Cardiac muscle cell (in vitro differentiated cells and primary cell): ENCODE results near the gene DSCAML1. TPM values are rescaled to one million over a fixed set of nuclear protein-coding genes. Genes with fewer than 3 reads are reported as not detected.

ENCODE experiments used
- DNase-seq, 2 donors: peaks; one replicate each; pipeline versions ENCODE4 v3.0.0 to v3.0.0-alpha.2; 2010 to 2017; ENCODE audit warnings: low read depth in 1 of 2, low spot score in 1 of 2
- H3K27ac ChIP-seq: fragments of 200-600 bp; sonication (generic); 2 replicates; pipeline ENCODE4 v1.5.1; 2016
- H3K27me3 ChIP-seq: fragments of 200-600 bp; sonication (generic); 2 replicates; pipeline ENCODE4 v1.6.0; 2016; ENCODE audit warnings: control low read depth
- H3K36me3 ChIP-seq: fragments of 200-600 bp; sonication (generic); 2 replicates; pipeline ENCODE4 v1.5.1; 2016; ENCODE audit warnings: control low read depth
- H3K4me1 ChIP-seq: fragments of 200-600 bp; sonication (generic); 2 replicates; pipeline ENCODE4 v1.8.1; 2017; ENCODE audit warnings: low read depth, mild to moderate bottlenecking, mixed run types
- H3K4me3 ChIP-seq: fragments of 200-600 bp; sonication (generic); 2 replicates; pipeline ENCODE4 v1.5.1; 2016; ENCODE audit warnings: mild to moderate bottlenecking
- H3K9me3 ChIP-seq: fragments of 200-600 bp; sonication (generic); 2 replicates; pipeline ENCODE4 v1.5.1; 2017; ENCODE audit warnings: low read depth, mild to moderate bottlenecking, control low read depth
- CTCF ChIP-seq: IDR thresholded peaks from 2 replicates; pipeline ENCODE4 v1.5.1; 2012; ENCODE audit warnings: low read depth, mild to moderate bottlenecking, low read length
- polyA plus RNA-seq: library from polyadenylated mRNA; unstranded; fragments of >200 nt; fragmentation: Nextera tagmentation; extraction: Ambion mirVana; gene quantifications from 2 replicates; pipeline ENCODE4 v1.2.1, GENCODE V29; 2016
- total RNA-seq: library from RNA; depleted of rRNA; stranded (reverse); fragments of >200 nt; gene quantifications from 2 replicates; pipeline ENCODE4 v1.2.3, GENCODE V29; 2016

Gene DSCAML1
- total and polyA plus RNA-seq, 2 experiments from 2014 or later, result 1.8 TPM; not detected in 1

DNA sequence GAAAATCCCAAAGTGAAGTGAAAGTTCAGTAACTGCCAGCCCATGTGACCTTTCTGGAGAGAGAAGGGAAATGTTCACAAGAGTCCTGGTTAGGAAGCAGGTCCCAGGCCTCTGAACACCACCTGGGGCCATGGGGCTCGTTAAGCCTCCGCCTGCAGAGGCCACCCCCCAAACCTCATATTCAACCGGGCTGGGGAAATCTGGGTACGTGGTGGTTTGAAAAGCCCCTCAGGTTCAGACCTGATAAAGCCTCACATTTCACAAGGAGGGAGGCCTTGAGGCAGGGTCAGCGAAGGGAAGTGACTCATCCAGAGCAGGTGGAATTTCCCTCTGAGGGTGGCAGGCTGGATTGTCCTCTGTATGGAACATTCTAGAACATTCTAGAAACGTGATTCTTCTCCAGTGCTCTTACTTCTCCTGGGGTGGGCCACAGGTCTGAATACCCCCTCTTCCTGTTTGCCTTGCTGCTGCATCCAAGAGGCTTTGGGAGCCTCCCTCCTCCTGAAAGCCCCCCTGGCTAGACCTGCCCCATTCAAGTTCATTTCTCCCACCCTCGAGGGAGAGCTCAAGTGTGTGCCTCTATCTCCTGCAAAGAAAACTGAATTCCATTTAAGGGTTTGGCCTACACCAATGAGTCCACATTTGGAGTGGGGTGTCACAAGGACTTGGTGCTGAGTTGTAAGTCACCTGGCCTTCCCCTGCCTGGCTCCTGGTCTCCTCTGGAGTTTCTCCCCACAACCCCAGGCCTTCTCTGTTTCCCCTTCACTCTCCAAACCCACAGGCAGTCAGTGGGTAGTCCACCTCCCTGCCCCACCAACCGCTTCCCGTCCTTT is 21.2 kb upstream of the DSCAML1 start:
- no peak for TF ChIP-seq CTCF
- Histone ChIP-seq H3K9me3 (no peaks in the 10 kb centered on the region), H3K27me3 (no peaks in the 10 kb centered on the region), H3K4me1 (peaks cover 19% of the 10 kb centered on the region), H3K27ac (no peak overlapping the region), H3K36me3 (no peaks in the 10 kb centered on the region), H3K4me3 (no peak overlapping the region)
- no peak for DNase-seq

DNA sequence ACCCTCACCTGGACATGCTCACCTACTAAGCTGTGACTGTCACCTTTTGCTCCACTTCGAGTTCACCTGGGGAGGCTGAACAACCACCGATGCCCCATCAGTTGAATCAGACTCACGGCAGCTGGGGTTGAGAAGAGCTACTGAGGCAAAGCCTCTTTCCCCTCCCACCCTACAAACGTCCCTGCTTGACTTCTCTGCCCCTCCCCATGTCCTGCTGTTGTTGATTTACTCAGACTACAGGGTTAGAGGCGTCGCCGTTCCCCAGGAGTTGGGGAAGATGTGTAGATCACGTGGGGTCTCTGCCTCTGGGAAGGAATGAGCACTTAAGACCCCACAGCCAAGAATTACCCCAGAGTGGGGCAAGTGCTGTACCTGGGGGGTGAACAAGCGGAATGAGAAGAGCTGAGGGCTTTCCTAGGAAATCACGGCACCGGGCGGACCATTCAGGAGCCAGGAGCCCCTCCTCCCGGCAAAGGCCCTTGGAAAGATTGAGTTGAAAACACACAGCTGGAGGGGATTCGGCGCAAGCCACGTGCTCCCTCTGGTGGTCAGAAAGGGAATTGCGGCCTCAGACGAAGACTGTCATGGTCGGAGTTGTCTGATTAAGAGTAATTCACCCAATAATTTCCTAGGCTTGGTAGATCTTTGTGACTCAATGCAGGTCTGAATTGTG is 20.5 kb upstream of the DSCAML1 start:
- peak; percentile 100 for TF ChIP-seq CTCF
- no peaks in the 10 kb centered on the region for H3K27me3 ChIP-seq
- H3K36me3 ChIP-seq, result no peaks in the 10 kb centered on the region
- no peak overlapping the region for H3K4me3 ChIP-seq
- no peaks in the 10 kb centered on the region for H3K9me3 ChIP-seq
- peaks cover 19% of the 10 kb centered on the region for H3K4me1 ChIP-seq
- peak; percentile 82 to 83 for DNase-seq
- no peak overlapping the region for H3K27ac ChIP-seq

DNA sequence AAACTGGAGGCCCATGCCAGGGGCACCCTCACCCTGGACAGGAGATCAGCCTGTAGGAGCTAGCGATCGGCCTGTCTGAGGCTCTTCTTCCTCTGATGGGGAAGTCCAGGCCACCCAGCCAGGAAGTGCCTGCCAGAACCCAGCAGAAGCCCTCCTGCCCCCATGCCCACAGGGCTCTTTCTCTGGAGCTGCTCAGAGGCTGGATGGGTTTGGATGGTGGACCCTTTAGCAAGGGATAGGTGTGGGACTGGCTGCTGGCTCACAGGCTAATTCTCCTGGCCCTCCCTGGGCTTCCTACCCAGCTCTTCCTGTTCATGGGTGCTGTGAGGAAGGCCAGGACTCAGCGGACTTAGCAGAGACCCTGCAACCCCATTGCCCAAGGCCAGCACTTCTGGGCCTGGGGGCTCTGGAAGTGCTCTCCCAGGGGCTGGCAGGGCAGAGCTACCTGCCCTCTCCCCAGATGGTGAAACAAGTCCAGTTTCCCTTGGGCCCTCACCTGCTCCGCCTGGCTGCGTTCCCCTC is 19.9 kb upstream of the DSCAML1 start:
- H3K36me3 ChIP-seq, result no peaks in the 10 kb centered on the region
- TF ChIP-seq CTCF, result no peak
- H3K4me3 ChIP-seq, result no peak overlapping the region
- H3K27ac ChIP-seq, result no peak overlapping the region
- DNase-seq, result no peak
- H3K27me3 ChIP-seq, result no peaks in the 10 kb centered on the region
- H3K9me3 ChIP-seq, result no peaks in the 10 kb centered on the region
- H3K4me1 ChIP-seq, result peaks cover 19% of the 10 kb centered on the region

DNA sequence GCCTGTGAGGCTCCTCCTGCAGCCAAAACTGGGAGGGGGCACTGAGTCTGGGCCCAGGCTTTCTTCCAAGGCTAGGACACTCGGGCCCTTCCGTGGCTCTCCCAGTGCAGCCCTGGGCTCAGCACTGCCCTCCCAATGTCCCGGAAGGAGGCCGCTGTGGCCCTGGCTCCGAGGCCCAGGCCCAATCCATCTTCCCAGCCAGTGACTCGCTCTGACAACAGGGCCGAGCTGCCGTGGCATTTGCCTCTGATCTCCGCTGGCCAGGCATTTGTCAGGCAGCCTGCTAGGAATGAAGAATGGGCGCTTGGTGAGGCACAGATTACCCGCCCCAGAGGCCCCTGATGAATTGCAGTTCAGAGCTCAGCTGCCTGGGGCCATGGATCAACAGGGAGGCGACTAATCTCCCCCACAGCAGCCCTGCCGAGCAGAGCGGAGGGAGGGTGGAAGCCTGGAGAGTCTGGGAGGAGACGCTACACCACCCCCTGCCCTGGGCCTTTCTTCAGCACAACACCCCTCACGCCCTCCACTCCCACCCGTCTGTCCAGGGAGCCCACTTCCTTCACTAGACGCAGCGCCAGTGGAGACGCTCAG is 19.2 kb upstream of the DSCAML1 start:
- Histone ChIP-seq H3K9me3 (no peaks in the 10 kb centered on the region), H3K36me3 (no peaks in the 10 kb centered on the region), H3K4me1 (peaks cover 19% of the 10 kb centered on the region), H3K27ac (no peak overlapping the region), H3K4me3 (no peak overlapping the region), H3K27me3 (no peaks in the 10 kb centered on the region)
- DNase-seq, result peak; percentile 30 to 64
- TF ChIP-seq CTCF, result no peak

- DNase-seq, result no peak
- Histone ChIP-seq H3K9me3 (no peaks in the 10 kb centered on the region), H3K36me3 (no peaks in the 10 kb centered on the region), H3K27me3 (no peaks in the 10 kb centered on the region), H3K27ac (no peak overlapping the region), H3K4me1 (peaks cover 19% of the 10 kb centered on the region), H3K4me3 (no peak overlapping the region)
- no peak for TF ChIP-seq CTCF
These were observed 18.3 kb upstream of the DSCAML1 start for GRCh38 chr11:117815262-117815803.
